ENCODE measurements around the gene PLEKHF1.

The PLEKHF1 gene

DNA sequence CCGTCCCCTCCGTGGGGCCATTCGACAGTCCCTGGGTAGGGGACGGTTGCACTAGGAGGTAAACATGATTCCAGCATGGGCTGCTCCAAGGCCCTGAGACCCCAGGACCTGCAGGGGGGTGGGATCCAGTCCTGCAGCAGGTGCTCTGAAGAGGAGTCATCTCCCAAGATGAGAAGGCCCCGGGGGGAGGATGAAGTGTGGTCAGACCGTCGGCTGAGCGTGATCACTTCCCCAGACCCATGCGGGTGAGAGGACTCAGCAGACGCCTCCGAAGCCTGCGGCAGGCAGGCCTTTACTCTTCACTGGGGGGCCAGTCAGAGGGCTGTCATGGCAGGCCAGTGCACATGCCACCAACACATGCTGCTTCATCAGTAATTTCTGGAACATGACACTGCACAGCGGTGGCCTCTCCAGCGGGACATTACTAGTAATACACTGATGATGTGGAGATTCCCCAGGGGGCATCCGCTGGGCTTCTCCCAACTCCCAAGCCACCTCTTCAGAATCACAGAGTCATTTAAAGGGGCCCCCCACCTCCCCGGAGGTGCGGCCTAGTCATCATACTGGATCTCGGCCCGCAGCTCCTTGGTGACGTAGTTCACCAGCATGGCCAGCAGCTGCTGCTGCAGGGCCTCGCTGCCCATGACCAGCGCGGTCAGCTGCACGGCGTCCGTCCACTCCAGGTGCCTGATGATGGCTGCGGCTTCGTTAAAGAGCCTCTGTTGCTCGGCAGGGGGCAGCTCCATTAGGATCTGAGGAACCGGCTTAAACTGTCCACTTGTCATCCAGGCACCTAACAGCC, 37.1 kb downstream of the PLEKHF1 start:
- H3K27ac Mint-ChIP-seq: no peak overlapping the region
- no peak overlapping the region for H3K4me3 Mint-ChIP-seq
- H3K4me1 Mint-ChIP-seq: no peaks in the 10 kb centered on the region
- TF ChIP-seq, protein P1, sequence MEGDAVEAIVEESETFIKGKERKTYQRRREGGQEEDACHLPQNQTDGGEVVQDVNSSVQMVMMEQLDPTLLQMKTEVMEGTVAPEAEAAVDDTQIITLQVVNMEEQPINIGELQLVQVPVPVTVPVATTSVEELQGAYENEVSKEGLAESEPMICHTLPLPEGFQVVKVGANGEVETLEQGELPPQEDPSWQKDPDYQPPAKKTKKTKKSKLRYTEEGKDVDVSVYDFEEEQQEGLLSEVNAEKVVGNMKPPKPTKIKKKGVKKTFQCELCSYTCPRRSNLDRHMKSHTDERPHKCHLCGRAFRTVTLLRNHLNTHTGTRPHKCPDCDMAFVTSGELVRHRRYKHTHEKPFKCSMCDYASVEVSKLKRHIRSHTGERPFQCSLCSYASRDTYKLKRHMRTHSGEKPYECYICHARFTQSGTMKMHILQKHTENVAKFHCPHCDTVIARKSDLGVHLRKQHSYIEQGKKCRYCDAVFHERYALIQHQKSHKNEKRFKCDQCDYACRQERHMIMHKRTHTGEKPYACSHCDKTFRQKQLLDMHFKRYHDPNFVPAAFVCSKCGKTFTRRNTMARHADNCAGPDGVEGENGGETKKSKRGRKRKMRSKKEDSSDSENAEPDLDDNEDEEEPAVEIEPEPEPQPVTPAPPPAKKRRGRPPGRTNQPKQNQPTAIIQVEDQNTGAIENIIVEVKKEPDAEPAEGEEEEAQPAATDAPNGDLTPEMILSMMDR (IDR thresholded peaks at IDR 0.05; ENCODE audit: unreplicated experiment in 3 of 3): no peak
- no peaks in the 10 kb centered on the region for H3K27me3 Mint-ChIP-seq (ENCODE audit: low read depth)
- H3K9me3 Mint-ChIP-seq: no peaks in the 10 kb centered on the region
- peaks cover 19% of the 10 kb centered on the region for H3K36me3 Mint-ChIP-seq (ENCODE audit: low read depth)

DNA sequence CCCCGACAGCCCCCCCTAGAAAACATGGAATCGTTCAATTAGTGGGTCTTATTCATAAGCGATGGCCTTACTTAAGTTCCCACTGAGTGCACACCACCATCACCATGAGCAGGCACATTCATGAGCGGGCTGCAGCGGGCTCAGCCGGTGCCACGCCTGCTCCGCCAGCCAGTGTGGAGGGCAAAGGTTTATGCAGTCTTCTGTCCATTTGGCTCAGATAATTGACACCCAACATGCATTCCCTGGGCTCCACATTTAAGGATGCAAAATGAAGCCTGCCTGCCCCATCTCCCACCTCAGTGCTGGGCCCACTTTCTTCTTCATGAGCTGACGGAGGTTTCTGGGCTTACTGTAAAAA, 37.7 kb downstream of the PLEKHF1 start:
- H3K27ac Mint-ChIP-seq: no peak overlapping the region
- no peaks in the 10 kb centered on the region for H3K4me1 Mint-ChIP-seq
- peaks cover 23% of the 10 kb centered on the region for H3K36me3 Mint-ChIP-seq (ENCODE audit: low read depth)
- no peaks in the 10 kb centered on the region for H3K9me3 Mint-ChIP-seq
- no peaks in the 10 kb centered on the region for H3K27me3 Mint-ChIP-seq (ENCODE audit: low read depth)
- H3K4me3 Mint-ChIP-seq: no peak overlapping the region
- TF ChIP-seq, protein P1 (IDR thresholded peaks at IDR 0.05; ENCODE audit: unreplicated experiment in 3 of 3): no peak

DNA sequence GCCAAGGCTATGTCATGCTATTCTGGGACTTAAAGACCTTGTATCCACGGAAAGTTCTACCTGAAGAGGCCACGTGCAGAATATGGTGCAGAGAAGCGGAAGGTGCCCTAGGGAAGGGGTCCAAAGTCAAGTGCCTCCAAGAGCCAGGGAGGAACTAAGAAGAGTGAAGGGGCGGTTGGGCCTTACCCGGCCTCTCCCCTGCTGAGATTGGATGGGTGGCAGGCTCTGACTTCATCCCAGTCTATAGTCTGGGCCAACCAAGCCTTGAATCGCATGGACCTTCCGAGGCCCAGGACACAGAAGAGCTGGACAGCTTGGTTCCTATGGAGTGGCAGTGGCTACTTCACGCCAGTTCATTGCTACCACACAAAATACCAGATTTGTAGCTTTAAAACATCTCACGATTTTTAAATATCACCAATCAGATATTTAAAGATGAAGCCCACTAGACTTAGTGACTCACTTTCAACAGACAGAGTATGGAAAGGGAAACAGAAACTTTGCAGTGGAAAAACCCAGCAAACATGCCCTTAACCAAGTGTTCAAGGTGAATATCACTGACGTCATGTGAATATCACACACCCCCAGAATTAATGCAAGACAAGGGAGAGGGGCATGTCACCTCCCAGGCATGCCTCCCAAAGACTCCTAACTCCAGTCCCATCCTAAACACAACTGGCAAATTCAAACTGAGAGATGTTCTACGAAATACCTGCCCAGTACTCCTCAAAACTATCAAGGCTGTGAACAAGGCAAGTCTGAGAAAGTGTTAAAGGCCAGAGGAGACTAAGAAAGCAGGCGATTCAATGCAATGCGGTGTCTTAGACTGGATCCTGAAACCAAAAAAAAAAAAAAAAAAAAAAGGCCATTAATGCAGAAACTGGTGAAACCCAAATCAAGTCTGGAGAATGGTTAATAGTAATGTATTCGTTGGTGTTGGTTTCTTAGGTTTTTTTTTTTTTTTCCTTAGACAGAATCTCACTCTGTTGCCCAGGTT, 39.6 kb downstream of the PLEKHF1 start:
- H3K9me3 Mint-ChIP-seq: no peaks in the 10 kb centered on the region
- H3K4me1 Mint-ChIP-seq: peaks cover 5% of the 10 kb centered on the region
- no peak overlapping the region for H3K4me3 Mint-ChIP-seq
- H3K36me3 Mint-ChIP-seq (ENCODE audit: low read depth): peaks cover 23% of the 10 kb centered on the region
- H3K27ac Mint-ChIP-seq: no peak overlapping the region
- TF ChIP-seq, protein P1 (IDR thresholded peaks at IDR 0.05; ENCODE audit: unreplicated experiment in 3 of 3): no peak
- H3K27me3 Mint-ChIP-seq (ENCODE audit: low read depth): no peaks in the 10 kb centered on the region

DNA sequence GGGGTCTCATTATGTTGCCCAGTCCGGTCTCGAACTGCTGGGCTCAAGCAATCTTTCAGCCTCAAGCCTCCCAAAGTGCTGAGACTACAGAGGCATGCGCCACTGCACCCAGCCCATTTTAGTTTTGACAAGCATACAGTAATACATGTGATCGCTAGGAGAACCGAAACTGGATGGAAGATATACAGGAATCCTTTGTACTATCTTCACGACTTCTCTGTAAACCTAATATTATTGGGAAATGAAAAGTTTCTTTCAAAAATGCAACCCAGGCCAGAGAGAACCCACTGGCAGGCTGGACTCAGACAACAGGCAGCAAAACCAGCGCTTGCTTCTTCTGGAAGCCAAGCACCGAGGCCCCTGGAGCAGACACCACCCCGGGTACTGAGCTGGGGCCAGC, 40.4 kb downstream of the PLEKHF1 start:
- TF ChIP-seq, protein P1 (IDR thresholded peaks at IDR 0.05; ENCODE audit: unreplicated experiment in 3 of 3): no peak
- Mint-ChIP-seq H3K27ac (no peak overlapping the region), H3K9me3 (no peaks in the 10 kb centered on the region), H3K27me3 (ENCODE audit: low read depth) (no peaks in the 10 kb centered on the region), H3K4me3 (no peak overlapping the region), H3K36me3 (ENCODE audit: low read depth) (peaks cover 29% of the 10 kb centered on the region), H3K4me1 (peaks cover 5% of the 10 kb centered on the region)

DNA sequence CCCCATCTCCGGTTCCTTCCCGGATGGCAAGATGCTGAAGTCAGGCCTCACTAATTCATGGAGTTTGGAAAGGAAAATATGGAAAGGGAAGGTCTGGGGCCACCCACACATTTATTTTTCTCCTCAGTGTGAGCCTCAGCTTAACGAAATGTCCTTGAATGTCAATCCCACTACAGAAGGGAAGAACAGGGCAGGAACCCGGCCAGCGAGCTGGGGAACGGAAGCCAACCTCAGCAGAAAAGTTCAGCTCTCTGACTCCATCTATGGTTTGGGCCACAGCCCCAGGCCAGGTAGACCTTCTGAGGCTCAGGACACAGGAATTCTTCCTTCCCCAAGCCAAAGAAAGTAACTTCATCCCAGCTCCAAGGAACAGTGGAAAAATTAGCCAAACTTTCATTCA, 41.4 kb downstream of the PLEKHF1 start:
- TF ChIP-seq, protein P1 (IDR thresholded peaks at IDR 0.05; ENCODE audit: unreplicated experiment in 3 of 3): no peak
- peaks cover 32% of the 10 kb centered on the region for H3K36me3 Mint-ChIP-seq (ENCODE audit: low read depth)
- H3K4me1 Mint-ChIP-seq: peaks cover 5% of the 10 kb centered on the region
- H3K27me3 Mint-ChIP-seq (ENCODE audit: low read depth): no peaks in the 10 kb centered on the region
- no peak overlapping the region for H3K4me3 Mint-ChIP-seq
- H3K27ac Mint-ChIP-seq: no peak overlapping the region
- no peaks in the 10 kb centered on the region for H3K9me3 Mint-ChIP-seq

Data from nephron (organoid).